ENCODE measurements around the gene ADIPOR2.
"Not testable (repeated sequence)": the region's sequence is repeated elsewhere in the genome, so short reads cannot be mapped to it uniquely, and the experiment has no call there.

Gene ADIPOR2

DNA sequence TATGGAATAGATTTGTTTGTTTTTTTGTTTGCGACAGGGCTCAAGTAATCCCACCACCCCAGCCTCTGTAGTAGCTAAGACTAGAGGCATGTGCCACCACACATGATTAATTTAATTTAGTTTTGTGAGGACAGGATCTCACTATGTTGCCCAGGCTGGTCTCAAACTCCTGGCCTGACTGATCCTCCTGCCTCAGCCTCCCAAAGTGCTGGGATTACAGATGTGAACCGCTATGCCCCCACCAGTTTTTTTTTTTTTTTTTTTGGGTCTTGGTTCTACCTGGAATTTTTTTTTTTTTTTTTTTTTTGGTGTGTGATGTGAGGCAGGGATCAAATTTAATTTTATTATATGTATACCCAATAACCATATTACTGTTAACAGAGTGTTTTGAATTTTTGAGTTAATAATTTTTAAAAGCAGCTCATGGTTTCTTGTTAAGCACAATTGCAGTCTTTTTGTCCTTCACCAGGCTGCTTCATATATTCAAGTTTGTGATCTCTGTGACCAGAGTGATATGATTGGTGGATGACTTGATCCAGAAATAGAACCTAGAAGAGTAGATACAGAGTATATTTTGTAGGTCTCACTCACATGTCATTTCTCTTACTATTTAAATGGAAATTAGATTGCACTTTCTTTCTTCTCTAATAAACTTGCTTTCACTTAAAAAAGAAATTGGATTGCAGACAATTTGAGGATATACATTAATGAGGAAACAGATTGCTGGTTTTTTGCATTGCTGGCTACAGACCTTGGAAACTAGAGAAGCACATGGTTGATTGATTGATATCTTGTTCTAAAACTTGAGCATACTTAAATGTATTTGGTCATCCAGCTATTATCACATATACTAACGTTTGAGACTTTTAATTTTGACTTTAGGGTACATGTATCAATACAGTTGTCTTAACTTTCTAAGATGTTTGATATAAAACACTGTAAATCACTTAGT, 13.2 kb downstream of the ADIPOR2 start:
- DNase-seq (ENCODE audit: low read depth) = no peak
- TF ChIP-seq, protein P1, sequence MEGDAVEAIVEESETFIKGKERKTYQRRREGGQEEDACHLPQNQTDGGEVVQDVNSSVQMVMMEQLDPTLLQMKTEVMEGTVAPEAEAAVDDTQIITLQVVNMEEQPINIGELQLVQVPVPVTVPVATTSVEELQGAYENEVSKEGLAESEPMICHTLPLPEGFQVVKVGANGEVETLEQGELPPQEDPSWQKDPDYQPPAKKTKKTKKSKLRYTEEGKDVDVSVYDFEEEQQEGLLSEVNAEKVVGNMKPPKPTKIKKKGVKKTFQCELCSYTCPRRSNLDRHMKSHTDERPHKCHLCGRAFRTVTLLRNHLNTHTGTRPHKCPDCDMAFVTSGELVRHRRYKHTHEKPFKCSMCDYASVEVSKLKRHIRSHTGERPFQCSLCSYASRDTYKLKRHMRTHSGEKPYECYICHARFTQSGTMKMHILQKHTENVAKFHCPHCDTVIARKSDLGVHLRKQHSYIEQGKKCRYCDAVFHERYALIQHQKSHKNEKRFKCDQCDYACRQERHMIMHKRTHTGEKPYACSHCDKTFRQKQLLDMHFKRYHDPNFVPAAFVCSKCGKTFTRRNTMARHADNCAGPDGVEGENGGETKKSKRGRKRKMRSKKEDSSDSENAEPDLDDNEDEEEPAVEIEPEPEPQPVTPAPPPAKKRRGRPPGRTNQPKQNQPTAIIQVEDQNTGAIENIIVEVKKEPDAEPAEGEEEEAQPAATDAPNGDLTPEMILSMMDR (IDR thresholded peaks at IDR 0.05; ENCODE audit: control insufficient read depth, extremely low read depth, insufficient read depth) = no peak
- H3K4me3 ChIP-seq (ENCODE audit: low read depth, low read length) = no peak overlapping the region

DNA sequence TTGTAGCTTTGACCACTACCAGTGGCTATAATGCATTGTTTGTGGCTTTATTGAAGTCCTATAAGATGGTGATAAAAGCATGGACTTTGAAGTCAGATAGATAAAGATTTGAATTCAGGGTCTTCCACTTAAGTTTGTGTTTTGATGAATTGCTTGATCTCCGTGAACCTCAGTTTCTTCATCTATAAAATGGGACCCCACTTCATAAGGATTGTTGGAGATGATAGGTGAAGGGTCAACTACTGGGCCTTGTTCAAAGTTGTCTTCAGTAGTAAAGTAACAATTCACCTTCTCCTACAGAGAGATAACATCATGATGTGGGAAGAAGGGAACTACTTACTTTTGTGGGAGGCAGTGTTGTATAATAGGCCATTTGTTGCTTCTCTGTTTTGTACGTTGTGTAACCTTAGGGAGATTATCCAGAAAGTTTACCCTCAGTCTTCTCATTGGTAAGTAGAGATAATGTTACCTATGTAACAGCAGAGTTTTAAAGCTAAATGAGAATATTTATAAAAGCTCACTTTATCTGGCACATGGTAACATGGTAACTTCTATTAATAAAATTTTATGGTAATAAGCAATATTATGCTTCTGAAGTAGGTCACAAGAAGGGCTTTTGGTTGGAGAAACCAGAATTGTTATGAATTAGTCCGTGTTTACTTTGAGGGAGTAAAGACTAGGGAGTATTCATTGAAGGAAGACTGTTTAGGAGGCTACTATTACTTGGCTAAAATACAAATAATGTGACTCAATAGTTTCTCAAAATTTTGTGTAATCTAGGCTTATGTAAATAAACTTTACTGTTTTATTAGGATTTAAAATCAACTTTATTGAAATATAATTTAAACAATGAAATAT, 15.1 kb downstream of the ADIPOR2 start:
- no peak overlapping the region for H3K4me3 ChIP-seq (ENCODE audit: low read depth, low read length)
- DNase-seq (ENCODE audit: low read depth) = no peak
- TF ChIP-seq, protein P1 (IDR thresholded peaks at IDR 0.05; ENCODE audit: control insufficient read depth, extremely low read depth, insufficient read depth) = no peak

GRCh38 chr12:1706632-1706980, 15.7 kb downstream of the ADIPOR2 start:
- TF ChIP-seq, protein P1 (IDR thresholded peaks at IDR 0.05; ENCODE audit: control insufficient read depth, extremely low read depth, insufficient read depth) = no peak
- DNase-seq (ENCODE audit: low read depth) = no peak
- H3K4me3 ChIP-seq (ENCODE audit: low read depth, low read length) = no peak overlapping the region

DNA sequence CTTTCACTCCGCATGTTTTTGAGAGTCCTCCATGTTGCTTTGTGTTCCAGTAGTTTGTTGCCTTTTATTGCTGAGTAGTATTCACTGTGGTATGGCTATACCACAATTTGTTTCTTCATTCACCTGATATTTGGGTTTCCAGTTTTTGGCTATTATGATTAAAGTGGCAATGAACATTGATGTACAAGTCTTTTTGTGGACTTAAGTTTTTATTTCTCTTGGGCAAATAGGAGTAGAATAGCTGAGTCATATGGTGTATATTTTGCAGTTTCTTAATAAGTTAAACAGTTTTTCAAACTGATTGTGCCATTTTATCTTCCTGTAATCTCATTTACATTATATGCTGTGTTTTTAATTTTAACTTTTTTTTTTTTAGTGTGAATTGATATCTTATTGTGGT, 16.2 kb downstream of the ADIPOR2 start:
- TF ChIP-seq, protein P1 (IDR thresholded peaks at IDR 0.05; ENCODE audit: control insufficient read depth, extremely low read depth, insufficient read depth) = no peak
- H3K4me3 ChIP-seq (ENCODE audit: low read depth, low read length) = no peak overlapping the region
- DNase-seq (ENCODE audit: low read depth) = no peak

DNA sequence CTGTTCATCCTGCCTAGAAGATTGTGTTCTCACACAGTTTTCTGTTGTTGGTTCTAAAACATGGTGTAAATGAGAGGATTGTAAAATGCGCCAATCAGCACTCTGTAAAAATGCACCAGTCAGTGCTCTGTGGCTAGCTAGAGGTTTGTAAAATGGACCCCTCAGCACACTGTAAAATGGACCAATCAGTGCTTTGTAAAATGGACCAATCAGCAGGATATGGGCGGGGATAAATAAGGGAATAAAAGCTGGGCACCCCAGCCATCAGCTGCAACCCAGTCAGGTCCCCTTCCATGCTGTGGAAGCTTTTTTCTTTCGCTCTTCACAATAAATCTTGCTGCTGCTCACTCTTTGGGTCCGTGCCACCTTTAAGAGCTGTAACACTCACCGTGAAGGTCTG, 19.1 kb downstream of the ADIPOR2 start:
- H3K4me3 ChIP-seq (ENCODE audit: low read depth, low read length); DNase-seq (ENCODE audit: low read depth): not testable (repeated sequence)

- DNase-seq (ENCODE audit: low read depth); H3K4me3 ChIP-seq (ENCODE audit: low read depth, low read length): not testable (repeated sequence)
These were observed 20.0 kb downstream of the ADIPOR2 start for GRCh38 chr12:1710870-1711269.

GRCh38 chr12:1711536-1712211, 20.8 kb downstream of the ADIPOR2 start:
- H3K4me3 ChIP-seq (ENCODE audit: low read depth, low read length); DNase-seq (ENCODE audit: low read depth): not testable (repeated sequence)

DNA sequence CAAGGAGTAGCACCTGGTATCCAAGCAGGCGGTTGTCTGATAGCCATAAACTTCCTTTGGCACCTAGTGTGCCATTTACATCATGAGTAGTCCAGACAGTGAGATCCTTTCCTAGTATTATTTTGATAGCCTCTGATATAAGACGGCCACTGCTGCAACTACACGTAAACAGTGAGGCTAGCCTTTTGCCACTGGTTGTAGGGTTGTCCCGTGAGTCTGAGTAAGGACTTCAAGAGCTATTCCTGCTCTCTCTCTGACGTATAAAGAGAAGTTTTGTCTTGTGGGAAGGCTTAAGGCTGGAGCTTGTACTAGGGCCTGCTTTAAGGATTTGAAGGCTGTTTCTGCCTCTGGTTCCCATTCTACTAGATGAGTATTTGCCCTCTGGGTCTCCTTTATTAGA, 21.4 kb downstream of the ADIPOR2 start:
- not testable (repeated sequence) for H3K4me3 ChIP-seq (ENCODE audit: low read depth, low read length); DNase-seq (ENCODE audit: low read depth)

GRCh38 chr12:1712852-1713251, 22.0 kb downstream of the ADIPOR2 start:
- H3K4me3 ChIP-seq (ENCODE audit: low read depth, low read length); DNase-seq (ENCODE audit: low read depth): not testable (repeated sequence)

DNA sequence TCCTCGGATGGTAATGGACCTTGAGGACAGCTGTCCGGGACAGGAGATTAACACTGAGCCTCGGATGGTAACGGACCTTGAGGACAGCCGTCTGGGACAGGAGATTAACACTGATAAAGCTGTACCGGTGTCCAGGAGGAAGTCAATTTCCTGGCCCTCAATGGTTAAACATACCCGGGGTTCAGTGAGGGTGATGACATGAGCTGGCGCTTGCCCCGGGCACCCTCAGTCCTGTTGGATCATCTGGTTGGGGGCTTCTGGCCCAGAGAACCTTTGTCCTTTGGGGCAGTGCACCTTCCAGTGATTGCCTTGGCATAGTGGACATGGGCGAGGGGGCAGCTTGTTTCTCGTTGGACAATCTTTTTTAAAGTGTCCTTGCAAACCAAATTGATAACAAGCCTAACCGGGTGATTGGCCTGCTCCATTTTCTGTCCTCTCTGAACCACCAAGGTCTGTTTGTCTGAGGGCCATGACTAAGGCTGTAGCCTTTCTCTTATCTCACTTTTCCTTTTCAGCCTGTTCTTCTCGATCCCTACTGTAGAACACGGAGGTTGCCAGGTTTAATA, 23.0 kb downstream of the ADIPOR2 start:
- not testable (repeated sequence) for DNase-seq (ENCODE audit: low read depth)

DNA sequence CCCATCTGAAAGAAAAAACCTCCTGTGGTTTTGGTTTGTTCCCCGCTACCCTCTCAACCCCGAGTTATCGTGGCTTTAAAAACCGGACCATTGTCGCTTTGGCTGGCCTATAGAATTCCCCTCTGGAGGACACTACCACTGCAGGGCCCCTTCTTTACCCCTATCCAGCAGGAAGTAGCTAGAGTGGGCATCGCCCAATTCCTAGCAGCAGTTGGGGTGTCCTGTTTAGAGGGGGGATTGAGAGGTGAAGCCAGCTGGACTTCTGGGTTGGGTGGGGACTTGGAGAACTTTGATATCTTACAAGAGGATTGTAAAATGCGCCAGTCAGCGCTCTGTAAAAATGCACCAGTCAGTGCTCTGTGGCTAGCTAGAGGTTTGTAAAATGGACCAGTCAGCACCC, 24.6 kb downstream of the ADIPOR2 start:
- H3K4me3 ChIP-seq (ENCODE audit: low read depth, low read length); DNase-seq (ENCODE audit: low read depth): not testable (repeated sequence)

More for the DNA sequence above, 23.0 kb downstream of the ADIPOR2 start:
- not testable (repeated sequence) for H3K4me3 ChIP-seq (ENCODE audit: low read depth, low read length)
